Smooth muscle cell (in vitro differentiated cells): ENCODE results near the gene HLCS. TPM values are rescaled to one million over a fixed set of nuclear protein-coding genes. Genes with fewer than 3 reads are reported as not detected.

Experiments
- DNase-seq: peaks from one replicate; lab custom pipeline; 2025; ENCODE audit not compliant: unreplicated experiment; lab: John Stamatoyannopoulos, UW
- H2AFZ ChIP-seq: fragments of 200-600 bp; sonication (generic); 2 replicates; pipeline ENCODE4 v1.6.0; 2016; ENCODE audit warnings: antibody characterized with exemption, low read depth, mild to moderate bottlenecking
- H3F3A ChIP-seq: fragments of 200-600 bp; sonication (generic); 2 replicates; pipeline ENCODE4 v1.6.0; 2017; ENCODE audit warnings: antibody characterized with exemption, low read depth
- H3K27ac ChIP-seq: fragments of 200-600 bp; sonication (generic); 2 replicates; pipeline ENCODE4 v1.5.1; 2016; ENCODE audit warnings: low read depth, mild to moderate bottlenecking
- H3K27me3 ChIP-seq: fragments of 200-600 bp; sonication (generic); 2 replicates; pipeline ENCODE4 v1.6.1; 2016; ENCODE audit warnings: low read depth, mild to moderate bottlenecking
- H3K36me3 ChIP-seq: fragments of 200-600 bp; sonication (generic); 2 replicates; pipeline ENCODE4 v1.5.1; 2016; ENCODE audit warnings: low read depth
- H3K4me1 ChIP-seq: fragments of 200-600 bp; sonication (generic); 2 replicates; pipeline ENCODE4 v1.5.1; 2016; ENCODE audit warnings: low read depth
- H3K4me2 ChIP-seq: fragments of 200-600 bp; sonication (generic); 2 replicates; pipeline ENCODE4 v1.6.0; 2016; ENCODE audit warnings: mild to moderate bottlenecking
- H3K4me3 ChIP-seq: fragments of 200-600 bp; sonication (generic); 2 replicates; pipeline ENCODE4 v1.5.1; 2016; ENCODE audit warnings: mild to moderate bottlenecking
- H3K79me2 ChIP-seq: fragments of 200-600 bp; sonication (generic); 2 replicates; pipeline ENCODE4 v1.6.0; 2016; ENCODE audit warnings: low read depth, mild to moderate bottlenecking
- H3K9ac ChIP-seq: fragments of 200-600 bp; sonication (generic); 2 replicates; pipeline ENCODE4 v1.6.0; 2016; ENCODE audit warnings: low read depth
- H3K9me3 ChIP-seq: fragments of 200-600 bp; sonication (generic); replicated peaks from 2 replicates; pipeline ENCODE4 v1.5.1; 2016; ENCODE audit warnings: low read depth
- H4K20me1 ChIP-seq: fragments of 200-600 bp; sonication (generic); 2 replicates; pipeline ENCODE4 v1.6.0; 2016; ENCODE audit warnings: low read depth
- CTCF ChIP-seq: fragments of 200-600 bp; sonication (generic); IDR thresholded peaks from 2 replicates; pipeline ENCODE4 v1.5.1; 2017; ENCODE audit warnings: borderline replicate concordance, mild to moderate bottlenecking, antibody characterized with exemption; ENCODE audit not compliant: insufficient read depth, poor library complexity, severe bottlenecking
- WGBS: methylation state at CpG from one replicate; pipeline ENCODE4 v1.1.7; 2016; ENCODE audit warnings: low lambda C conversion rate; 5-methylcytosine and 5-hydroxymethylcytosine counted together
- polyA plus RNA-seq: library from polyadenylated mRNA; unstranded; fragments of >200 nt; fragmentation: Nextera tagmentation; extraction: Ambion mirVana; gene quantifications from 2 replicates; pipeline ENCODE4 v1.2.1, GENCODE V29; 2016
- total RNA-seq: library from RNA; depleted of rRNA; stranded (reverse); fragments of >200 nt; gene quantifications from 2 replicates; pipeline ENCODE4 v1.2.3, GENCODE V29; 2014

HLCS gene
- total and polyA plus RNA-seq, 2 experiments from 2014 or later = 7.5 to 20.6 TPM

GRCh38 chr21:36724660-36725059 is 241.8 kb downstream of the HLCS start:
- H3K27me3 ChIP-seq = peaks cover 3% of the 10 kb centered on the region
- no peaks in the 10 kb centered on the region for H3F3A ChIP-seq
- no peaks in the 10 kb centered on the region for H4K20me1 ChIP-seq
- TF ChIP-seq CTCF = no peak
- no peaks in the 10 kb centered on the region for H3K4me1 ChIP-seq
- no peaks in the 10 kb centered on the region for H3K9me3 ChIP-seq
- H3K4me2 ChIP-seq = no peak overlapping the region
- no peak overlapping the region for H3K4me3 ChIP-seq
- H3K27ac ChIP-seq = no peak overlapping the region
- H3K36me3 ChIP-seq = no peaks in the 10 kb centered on the region
- WGBS = 86% methylated on average over 3 of the region's 3 CpGs
- no peak for DNase-seq
- no peak overlapping the region for H2AFZ ChIP-seq
- H3K79me2 ChIP-seq = no peaks in the 10 kb centered on the region
- no peak overlapping the region for H3K9ac ChIP-seq

- WGBS = 92% methylated on average over 14 of the region's 14 CpGs
- no peak for TF ChIP-seq CTCF
Measured at GRCh38 chr21:36723371-36723881, 243.0 kb downstream of the HLCS start.

GRCh38 chr21:36722370-36723368 is 243.8 kb downstream of the HLCS start:
- 94% methylated on average over 25 of the region's 25 CpGs for WGBS
- TF ChIP-seq CTCF = no peak

More at GRCh38 chr21:36723371-36723881, 243.0 kb downstream of the HLCS start:
- Histone ChIP-seq H3K9ac (no peak overlapping the region), H3K27ac (no peak overlapping the region), H3K27me3 (peaks cover 3% of the 10 kb centered on the region), H3K4me3 (no peak overlapping the region), H3K79me2 (no peaks in the 10 kb centered on the region), H4K20me1 (no peaks in the 10 kb centered on the region), H3K4me1 (no peaks in the 10 kb centered on the region), H2AFZ (no peak overlapping the region), H3K9me3 (no peaks in the 10 kb centered on the region), H3F3A (no peaks in the 10 kb centered on the region), H3K36me3 (no peaks in the 10 kb centered on the region), H3K4me2 (no peak overlapping the region)
- no peak for DNase-seq

More at GRCh38 chr21:36722370-36723368, 243.8 kb downstream of the HLCS start:
- Histone ChIP-seq H3K4me2 (no peak overlapping the region), H3K4me3 (no peak overlapping the region), H3K9me3 (no peaks in the 10 kb centered on the region), H3K36me3 (no peaks in the 10 kb centered on the region), H2AFZ (no peak overlapping the region), H3K27me3 (peaks cover 3% of the 10 kb centered on the region), H4K20me1 (no peaks in the 10 kb centered on the region), H3F3A (no peaks in the 10 kb centered on the region), H3K4me1 (no peaks in the 10 kb centered on the region), H3K79me2 (no peaks in the 10 kb centered on the region), H3K9ac (no peak overlapping the region), H3K27ac (no peak overlapping the region)
- DNase-seq = no peak
